Measurements from ENCODE around the gene CADPS.

CADPS gene

GRCh38 chr3:62732183-62732904, 142.9 kb downstream of the CADPS start:
- no peak for DNase-seq

- no peak for DNase-seq
These were observed 147.2 kb downstream of the CADPS start for GRCh38 chr3:62727981-62728380.

- no peak for DNase-seq
These were observed 147.7 kb downstream of the CADPS start for GRCh38 chr3:62727536-62727935.

GRCh38 chr3:62724503-62724902, 150.7 kb downstream of the CADPS start:
- no peak for DNase-seq

- DNase-seq: no peak
These were observed 151.3 kb downstream of the CADPS start for GRCh38 chr3:62723914-62724217.

GRCh38 chr3:62723166-62723913, 151.9 kb downstream of the CADPS start:
- no peak for DNase-seq

- no peak for DNase-seq
These were observed 152.9 kb downstream of the CADPS start for GRCh38 chr3:62722344-62722743.

- DNase-seq: no peak
These were observed 156.5 kb downstream of the CADPS start for GRCh38 chr3:62718515-62719320.

- DNase-seq: no peak
These were observed 157.2 kb downstream of the CADPS start for GRCh38 chr3:62718011-62718410.

- DNase-seq: no peak
These were observed 162.5 kb downstream of the CADPS start for GRCh38 chr3:62712746-62713145.

- DNase-seq: no peak
These were observed 164.5 kb downstream of the CADPS start for GRCh38 chr3:62710751-62711150.

GRCh38 chr3:62708638-62709373, 166.4 kb downstream of the CADPS start:
- DNase-seq: no peak

- no peak for DNase-seq
These were observed 169.5 kb downstream of the CADPS start for GRCh38 chr3:62705721-62706120.

GRCh38 chr3:62703451-62704167, 171.6 kb downstream of the CADPS start:
- no peak for DNase-seq

GRCh38 chr3:62700357-62700756, 174.9 kb downstream of the CADPS start:
- DNase-seq: no peak

GRCh38 chr3:62699728-62700127, 175.5 kb downstream of the CADPS start:
- DNase-seq: no peak

- DNase-seq: no peak
These were observed 179.2 kb downstream of the CADPS start for GRCh38 chr3:62696011-62696410.

GRCh38 chr3:62688812-62689211, 186.4 kb downstream of the CADPS start:
- DNase-seq: no peak

GRCh38 chr3:62688050-62688449, 187.2 kb downstream of the CADPS start:
- DNase-seq: no peak

GRCh38 chr3:62686503-62687294, 188.5 kb downstream of the CADPS start:
- no peak for DNase-seq

GRCh38 chr3:62682826-62683225, 192.4 kb downstream of the CADPS start:
- no peak for DNase-seq

GRCh38 chr3:62679988-62680387, 195.2 kb downstream of the CADPS start:
- no peak for DNase-seq
